OCI-LY3 (cell line): Measurements from ENCODE around the gene ZNF548.
"Not testable (repeated sequence)": the region's sequence is repeated elsewhere in the genome, so short reads cannot be mapped to it uniquely, and the experiment has no call there.

Experiments
- H2AFZ ChIP-seq: fragments of 200-600, 300-600 bp; shearing (Covaris generic); 2 replicates; pipeline ENCODE4 v1.6.0; 2014; ENCODE audit warnings: antibody characterized with exemption, low read depth, low read length
- H3K27ac ChIP-seq: fragments of 200-600, 300-600 bp; sonication (generic); 2 replicates; pipeline ENCODE4 v1.5.1; 2014; ENCODE audit warnings: mild to moderate bottlenecking, low read length, moderate library complexity, mixed read lengths
- H3K27me3 ChIP-seq: fragments of 200-600, 300-600 bp; sonication (generic); 2 replicates; pipeline ENCODE4 v1.6.1; 2014; ENCODE audit warnings: low read depth, low read length, mixed read lengths
- H3K36me3 ChIP-seq: fragments of 200-600, 300-600 bp; sonication (generic); replicated peaks from 2 replicates; pipeline ENCODE3; 2014; ENCODE audit warnings: low read depth, low read length, mixed read lengths
- H3K4me1 ChIP-seq: fragments of 300-600, 200-600 bp; sonication (generic); 2 replicates; pipeline ENCODE4 v1.6.1; 2014; ENCODE audit warnings: low read length, mixed read lengths
- H3K4me2 ChIP-seq: fragments of 200-600, 300-600 bp; sonication (generic); 2 replicates; pipeline ENCODE4 v1.6.1; 2014; ENCODE audit warnings: low read length, mixed read lengths
- H3K4me3 ChIP-seq: fragments of 300-600, 200-600 bp; sonication (generic); 2 replicates; pipeline ENCODE4 v1.5.1; 2014; ENCODE audit warnings: antibody characterized with exemption, mild to moderate bottlenecking, low read length, moderate library complexity
- H3K79me2 ChIP-seq: fragments of 300-600, 200-600 bp; shearing (Covaris generic); 2 replicates; pipeline ENCODE4 v1.6.1; 2014; ENCODE audit warnings: mild to moderate bottlenecking, low read length, mixed read lengths
- H3K9ac ChIP-seq: fragments of 300-600, 200-600 bp; shearing (Covaris generic); 2 replicates; pipeline ENCODE4 v1.6.0; 2014; ENCODE audit warnings: mild to moderate bottlenecking, low read length, moderate library complexity
- H3K9me3 ChIP-seq: fragments of 200-600, 300-600 bp; shearing (Covaris generic); 2 replicates; pipeline ENCODE4 v1.6.1; 2014; ENCODE audit warnings: low read length, mixed read lengths; ENCODE audit not compliant: insufficient read depth
- H4K20me1 ChIP-seq: fragments of 200-600, 300-600 bp; sonication (generic); 2 replicates; pipeline ENCODE4 v1.6.1; 2016; ENCODE audit warnings: low read length, mixed read lengths; ENCODE audit not compliant: insufficient read depth
- EZH2phosphoT487 ChIP-seq: fragments of 200-600 bp; shearing (Covaris generic); IDR thresholded peaks from 2 replicates; pipeline ENCODE4 v1.6.1; 2018; ENCODE audit warnings: antibody characterized with exemption, mixed run types, low read depth
- TF ChIP-seq, protein P1 (sequence below): fragments of 200-600, 300-600 bp; sonication (generic); IDR thresholded peaks from 2 replicates; pipeline ENCODE4 v1.5.1; 2014; ENCODE audit warnings: antibody characterized with exemption, low read length, low read depth

The ZNF548 gene

DNA sequence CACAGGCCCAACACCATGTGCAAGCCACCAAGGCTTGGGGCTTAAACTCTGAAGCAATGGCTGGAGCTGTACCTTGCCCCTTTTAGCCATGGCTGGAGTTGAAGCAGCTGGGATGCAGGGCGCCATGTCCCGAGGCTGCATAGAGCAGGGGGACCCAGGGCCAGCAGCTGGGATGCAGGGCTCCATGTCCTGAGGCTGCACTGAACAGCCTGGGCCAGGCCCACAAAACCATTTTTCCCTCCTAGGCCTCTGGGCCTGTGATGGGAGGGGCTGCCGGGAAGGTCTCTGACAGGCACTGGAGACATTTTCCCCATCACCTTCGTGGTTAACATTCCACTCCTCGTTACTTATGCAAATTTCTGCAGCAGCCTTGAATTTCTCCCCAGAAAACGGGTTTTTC is 15.5 kb upstream of the ZNF548 start:
- Histone ChIP-seq H3K4me2 (no peak overlapping the region), H3K4me1 (no peaks in the 10 kb centered on the region), H3K9ac (no peak overlapping the region), H3K79me2 (no peaks in the 10 kb centered on the region), H3K9me3 (peaks cover 26% of the 10 kb centered on the region), H3K27ac (no peak overlapping the region), H3K36me3 (peaks cover 65% of the 10 kb centered on the region), H2AFZ (no peak overlapping the region), H4K20me1 (no peaks in the 10 kb centered on the region), H3K4me3 (no peak overlapping the region), H3K27me3 (no peaks in the 10 kb centered on the region)
- TF ChIP-seq, protein P1, sequence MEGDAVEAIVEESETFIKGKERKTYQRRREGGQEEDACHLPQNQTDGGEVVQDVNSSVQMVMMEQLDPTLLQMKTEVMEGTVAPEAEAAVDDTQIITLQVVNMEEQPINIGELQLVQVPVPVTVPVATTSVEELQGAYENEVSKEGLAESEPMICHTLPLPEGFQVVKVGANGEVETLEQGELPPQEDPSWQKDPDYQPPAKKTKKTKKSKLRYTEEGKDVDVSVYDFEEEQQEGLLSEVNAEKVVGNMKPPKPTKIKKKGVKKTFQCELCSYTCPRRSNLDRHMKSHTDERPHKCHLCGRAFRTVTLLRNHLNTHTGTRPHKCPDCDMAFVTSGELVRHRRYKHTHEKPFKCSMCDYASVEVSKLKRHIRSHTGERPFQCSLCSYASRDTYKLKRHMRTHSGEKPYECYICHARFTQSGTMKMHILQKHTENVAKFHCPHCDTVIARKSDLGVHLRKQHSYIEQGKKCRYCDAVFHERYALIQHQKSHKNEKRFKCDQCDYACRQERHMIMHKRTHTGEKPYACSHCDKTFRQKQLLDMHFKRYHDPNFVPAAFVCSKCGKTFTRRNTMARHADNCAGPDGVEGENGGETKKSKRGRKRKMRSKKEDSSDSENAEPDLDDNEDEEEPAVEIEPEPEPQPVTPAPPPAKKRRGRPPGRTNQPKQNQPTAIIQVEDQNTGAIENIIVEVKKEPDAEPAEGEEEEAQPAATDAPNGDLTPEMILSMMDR = no peak
- no peak for TF ChIP-seq EZH2phosphoT487

DNA sequence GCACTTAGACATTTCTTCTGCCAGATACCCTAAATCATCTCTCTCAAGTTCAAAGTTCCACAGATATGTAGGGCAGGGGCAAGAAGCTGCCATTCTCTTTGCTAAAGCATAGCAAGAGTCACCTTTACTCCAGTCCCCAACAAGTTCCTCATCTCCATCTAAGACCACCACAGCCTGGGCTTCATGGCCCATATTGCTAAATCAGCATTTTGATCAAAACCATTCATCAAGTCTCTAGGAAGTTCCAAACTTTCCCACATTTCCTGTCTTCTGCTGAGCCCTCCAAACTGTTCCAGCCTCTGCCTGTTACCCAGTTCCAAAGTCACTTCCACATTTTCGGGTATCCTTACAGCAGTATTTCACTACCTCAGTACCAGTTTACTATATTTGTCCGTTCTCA is 15.0 kb upstream of the ZNF548 start:
- H3K4me1 ChIP-seq, H3K27me3 ChIP-seq, H4K20me1 ChIP-seq, H2AFZ ChIP-seq, H3K4me2 ChIP-seq, H3K9ac ChIP-seq, H3K27ac ChIP-seq, H3K79me2 ChIP-seq, H3K4me3 ChIP-seq: not testable (repeated sequence)
- H3K36me3 ChIP-seq = peaks cover 69% of the 10 kb centered on the region
- H3K9me3 ChIP-seq = peaks cover 31% of the 10 kb centered on the region

DNA sequence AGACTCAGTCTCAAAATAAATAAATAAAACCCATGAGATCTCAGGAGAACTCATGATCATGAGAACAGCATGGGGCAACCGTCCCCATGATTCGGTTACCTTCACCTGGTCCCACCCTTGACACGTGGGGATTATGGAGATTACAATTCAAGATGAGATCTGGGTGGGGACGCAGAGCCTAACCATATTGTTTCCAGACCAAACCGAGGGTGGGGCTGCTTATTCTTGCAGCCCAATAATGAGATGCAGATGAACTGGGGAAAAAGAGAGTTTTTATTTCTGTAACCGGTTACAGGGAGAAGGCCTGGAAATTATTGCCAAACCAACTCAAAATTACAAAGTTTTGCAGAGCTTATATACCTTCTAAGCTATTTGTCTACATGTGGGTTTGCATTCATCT is 13.5 kb upstream of the ZNF548 start:
- peaks cover 14% of the 10 kb centered on the region for H3K4me1 ChIP-seq
- H2AFZ ChIP-seq = no peak overlapping the region
- no peaks in the 10 kb centered on the region for H3K79me2 ChIP-seq
- H3K4me3 ChIP-seq = no peak overlapping the region
- no peaks in the 10 kb centered on the region for H4K20me1 ChIP-seq
- H3K27ac ChIP-seq = no peak overlapping the region
- TF ChIP-seq, protein P1 = no peak
- TF ChIP-seq EZH2phosphoT487 = no peak
- H3K9ac ChIP-seq = no peak overlapping the region
- no peaks in the 10 kb centered on the region for H3K27me3 ChIP-seq
- H3K36me3 ChIP-seq = peaks cover 74% of the 10 kb centered on the region
- H3K9me3 ChIP-seq = peaks cover 32% of the 10 kb centered on the region
- H3K4me2 ChIP-seq = no peak overlapping the region

DNA sequence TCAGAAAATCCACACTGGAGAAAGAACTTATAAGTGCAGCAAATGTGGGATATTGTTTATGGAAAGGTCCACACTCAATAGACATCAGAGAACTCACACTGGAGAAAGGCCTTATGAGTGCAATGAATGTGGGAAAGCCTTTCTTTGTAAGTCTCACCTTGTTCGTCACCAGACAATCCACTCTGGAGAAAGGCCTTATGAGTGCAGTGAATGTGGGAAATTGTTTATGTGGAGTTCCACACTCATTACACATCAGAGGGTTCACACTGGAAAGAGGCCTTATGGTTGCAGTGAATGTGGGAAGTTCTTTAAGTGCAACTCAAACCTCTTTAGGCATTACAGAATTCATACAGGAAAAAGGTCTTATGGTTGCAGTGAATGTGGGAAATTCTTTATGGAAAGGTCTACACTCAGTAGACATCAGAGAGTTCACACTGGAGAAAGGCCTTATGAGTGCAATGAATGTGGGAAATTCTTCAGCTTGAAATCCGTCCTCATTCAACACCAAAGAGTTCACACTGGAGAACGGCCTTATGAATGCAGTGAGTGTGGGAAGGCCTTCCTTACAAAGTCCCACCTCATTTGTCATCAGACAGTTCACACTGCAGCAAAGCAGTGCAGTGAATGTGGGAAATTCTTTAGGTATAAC is 12.0 kb upstream of the ZNF548 start:
- TF ChIP-seq EZH2phosphoT487 = no peak
- TF ChIP-seq, protein P1 = no peak
- H3K4me1 ChIP-seq = peaks cover 14% of the 10 kb centered on the region
- H3K27ac ChIP-seq = no peak overlapping the region
- H3K36me3 ChIP-seq = peaks cover 64% of the 10 kb centered on the region
- H3K4me3 ChIP-seq = no peak overlapping the region
- no peaks in the 10 kb centered on the region for H4K20me1 ChIP-seq
- no peaks in the 10 kb centered on the region for H3K79me2 ChIP-seq
- H3K4me2 ChIP-seq = no peak overlapping the region
- no peaks in the 10 kb centered on the region for H3K27me3 ChIP-seq
- no peak overlapping the region for H2AFZ ChIP-seq
- no peak overlapping the region for H3K9ac ChIP-seq
- H3K9me3 ChIP-seq = peaks cover 32% of the 10 kb centered on the region
